Measurements from ENCODE around the gene STRA8.

The STRA8 gene

GRCh38 chr7:135263321-135263970 is 29.8 kb downstream of the STRA8 start:
- no peak for DNase-seq (ENCODE audit: extremely low spot score)
- CTCF ChIA-PET, result interaction anchor here (1.0 kb wide), 1 partner anchor 11 kb away, joined by 3 read pairs; no protein-coding TSS in a partner anchor

GRCh38 chr7:135265637-135266036 is 32.0 kb downstream of the STRA8 start:
- ChIA-PET CTCF (no interaction called here), POLR2A (no interaction called here)
- no peak for TF ChIP-seq LEF1 (IDR thresholded peaks at IDR 0.05; ENCODE audit: borderline replicate concordance)
- TF ChIP-seq FOXA1 (IDR thresholded peaks at IDR 0.05), result no peak
- no peak for DNase-seq (ENCODE audit: extremely low spot score)

More at GRCh38 chr7:135263321-135263970, 29.8 kb downstream of the STRA8 start:
- POLR2A ChIA-PET, result no interaction called here
- no peak for TF ChIP-seq BHLHE40 (IDR thresholded peaks at IDR 0.05; ENCODE audit: borderline replicate concordance)
- TF ChIP-seq NFRKB (IDR thresholded peaks at IDR 0.05), result no peak
- no peak for TF ChIP-seq SP1 (IDR thresholded peaks at IDR 0.05)
- no peak for TF ChIP-seq ELF4 (IDR thresholded peaks at IDR 0.05)
- no peak for TF ChIP-seq SUZ12 (IDR thresholded peaks at IDR 0.05)
- no peak for TF ChIP-seq LEF1 (IDR thresholded peaks at IDR 0.05; ENCODE audit: borderline replicate concordance)
- TF ChIP-seq ARNT (IDR thresholded peaks at IDR 0.05), result no peak
- TF ChIP-seq ZNF384 (IDR thresholded peaks at IDR 0.05), result no peak
- no peak for TF ChIP-seq TARDBP (IDR thresholded peaks at IDR 0.05)
- TF ChIP-seq HDGF (IDR thresholded peaks at IDR 0.05; ENCODE audit: borderline replicate concordance), result no peak
- no peak for TF ChIP-seq FOXK2 (IDR thresholded peaks at IDR 0.05)
- TF ChIP-seq PKNOX1 (IDR thresholded peaks at IDR 0.05), result no peak
- no peak for TF ChIP-seq FOXA1 (IDR thresholded peaks at IDR 0.05)
- no peak for TF ChIP-seq L3MBTL2 (conservative IDR thresholded peaks at IDR 0.05)
- no peak for TF ChIP-seq FOXM1 (IDR thresholded peaks at IDR 0.05; ENCODE audit: borderline replicate concordance)
- no peak for TF ChIP-seq CTBP1 (IDR thresholded peaks at IDR 0.05; ENCODE audit: borderline replicate concordance)

- TF ChIP-seq HDGF (IDR thresholded peaks at IDR 0.05; ENCODE audit: borderline replicate concordance) (no peak), SP1 (IDR thresholded peaks at IDR 0.05) (no peak), PKNOX1 (IDR thresholded peaks at IDR 0.05) (no peak), FOXK2 (IDR thresholded peaks at IDR 0.05) (no peak), FOXM1 (IDR thresholded peaks at IDR 0.05; ENCODE audit: borderline replicate concordance) (no peak), ARNT (IDR thresholded peaks at IDR 0.05) (no peak), CTBP1 (IDR thresholded peaks at IDR 0.05; ENCODE audit: borderline replicate concordance) (no peak), SUZ12 (IDR thresholded peaks at IDR 0.05) (no peak), ELF4 (IDR thresholded peaks at IDR 0.05) (no peak), ZNF384 (IDR thresholded peaks at IDR 0.05) (no peak), BHLHE40 (IDR thresholded peaks at IDR 0.05; ENCODE audit: borderline replicate concordance) (no peak), TARDBP (IDR thresholded peaks at IDR 0.05) (no peak), LEF1 (IDR thresholded peaks at IDR 0.05; ENCODE audit: borderline replicate concordance) (no peak)
- ChIA-PET CTCF (interaction anchor here (0.5 kb wide), 1 partner anchor 65 kb away, joined by 3 read pairs; no protein-coding TSS in a partner anchor), POLR2A (no interaction called here)
- DNase-seq (ENCODE audit: extremely low spot score), result no peak
These were observed 36.3 kb downstream of the STRA8 start for GRCh38 chr7:135269921-135270320.

- TF ChIP-seq CTBP1 (IDR thresholded peaks at IDR 0.05; ENCODE audit: borderline replicate concordance), result no peak
- TF ChIP-seq FOXA1 (IDR thresholded peaks at IDR 0.05), result no peak
- TF ChIP-seq L3MBTL2 (conservative IDR thresholded peaks at IDR 0.05), result no peak
- no peak for TF ChIP-seq SUZ12 (IDR thresholded peaks at IDR 0.05)
- TF ChIP-seq ZNF384 (IDR thresholded peaks at IDR 0.05), result no peak
- no peak for TF ChIP-seq BHLHE40 (IDR thresholded peaks at IDR 0.05; ENCODE audit: borderline replicate concordance)
- no peak for TF ChIP-seq TARDBP (IDR thresholded peaks at IDR 0.05)
- TF ChIP-seq HDGF (IDR thresholded peaks at IDR 0.05; ENCODE audit: borderline replicate concordance), result no peak
- TF ChIP-seq NFRKB (IDR thresholded peaks at IDR 0.05), result no peak
- TF ChIP-seq FOXK2 (IDR thresholded peaks at IDR 0.05), result no peak
- no peak for TF ChIP-seq ARNT (IDR thresholded peaks at IDR 0.05)
- TF ChIP-seq ELF4 (IDR thresholded peaks at IDR 0.05), result no peak
- TF ChIP-seq LEF1 (IDR thresholded peaks at IDR 0.05; ENCODE audit: borderline replicate concordance), result no peak
- TF ChIP-seq FOXM1 (IDR thresholded peaks at IDR 0.05; ENCODE audit: borderline replicate concordance), result no peak
- TF ChIP-seq PKNOX1 (IDR thresholded peaks at IDR 0.05), result no peak
- no peak for TF ChIP-seq SP1 (IDR thresholded peaks at IDR 0.05)
- no peak for DNase-seq (ENCODE audit: extremely low spot score)
- POLR2A ChIA-PET, result no interaction called here
- CTCF ChIA-PET, result no interaction called here
These were observed 37.1 kb downstream of the STRA8 start for GRCh38 chr7:135270577-135271254.

GRCh38 chr7:135271255-135271615 is 37.6 kb downstream of the STRA8 start:
- TF ChIP-seq LEF1 (IDR thresholded peaks at IDR 0.05; ENCODE audit: borderline replicate concordance) (no peak), TARDBP (IDR thresholded peaks at IDR 0.05) (no peak), FOXM1 (IDR thresholded peaks at IDR 0.05; ENCODE audit: borderline replicate concordance) (no peak), L3MBTL2 (conservative IDR thresholded peaks at IDR 0.05) (no peak), NFRKB (IDR thresholded peaks at IDR 0.05) (no peak), CTBP1 (IDR thresholded peaks at IDR 0.05; ENCODE audit: borderline replicate concordance) (no peak), ELF4 (IDR thresholded peaks at IDR 0.05) (no peak), SUZ12 (IDR thresholded peaks at IDR 0.05) (no peak), SP1 (IDR thresholded peaks at IDR 0.05) (no peak), ZNF384 (IDR thresholded peaks at IDR 0.05) (no peak), PKNOX1 (IDR thresholded peaks at IDR 0.05) (no peak), BHLHE40 (IDR thresholded peaks at IDR 0.05; ENCODE audit: borderline replicate concordance) (no peak), FOXA1 (IDR thresholded peaks at IDR 0.05) (no peak), FOXK2 (IDR thresholded peaks at IDR 0.05) (no peak), ARNT (IDR thresholded peaks at IDR 0.05) (no peak), HDGF (IDR thresholded peaks at IDR 0.05; ENCODE audit: borderline replicate concordance) (no peak)
- ChIA-PET CTCF (no interaction called here), POLR2A (no interaction called here)
- DNase-seq (ENCODE audit: extremely low spot score), result no peak

All from HEK293T (cell line).